Ovary (tissue), 1 donor: ENCODE results near the gene PAK1.

Experiments used
- EP300 ChIP-seq: sonication (generic); formaldehyde crosslinking; IDR thresholded peaks from one replicate; pipeline ENCODE4 v1.6.1; 2017; ENCODE audit warnings: antibody characterized with exemption
- POLR2A ChIP-seq: fragments of 450-650 bp; IDR thresholded peaks from one replicate; pipeline ENCODE4 v1.6.1; 2017; ENCODE audit warnings: antibody characterized with exemption, mild to moderate bottlenecking, moderate library complexity

DNA sequence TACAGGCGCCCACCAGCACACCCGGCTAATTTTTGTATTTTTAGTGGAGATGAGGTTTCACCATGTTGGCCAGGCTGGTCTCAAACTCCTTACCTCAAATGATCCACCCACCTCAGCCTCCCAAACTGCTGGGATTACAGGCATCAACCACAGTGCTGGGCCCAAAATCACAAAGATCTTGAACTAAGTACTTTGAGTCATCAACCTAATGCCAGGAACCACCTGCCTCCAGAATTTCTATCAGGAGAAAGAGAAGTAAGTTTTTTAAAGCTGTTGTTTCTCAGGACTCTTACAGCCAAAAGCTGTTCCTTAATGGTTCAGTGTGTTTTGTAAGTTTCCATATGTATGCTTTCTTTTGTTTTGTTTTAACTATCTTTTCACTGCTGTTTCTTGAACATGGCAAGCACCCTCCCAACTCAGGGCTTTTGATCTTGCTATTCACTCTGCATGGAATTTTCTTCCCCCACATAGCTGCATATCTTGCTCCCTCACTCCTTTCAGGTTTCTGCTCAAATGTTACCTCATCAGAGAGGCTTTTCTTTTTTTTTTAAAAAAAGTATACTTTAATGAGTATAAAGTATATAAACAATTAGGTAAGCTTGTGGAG lies 6.0 kb upstream of the PAK1 start:
- TF ChIP-seq POLR2A (no peak), EP300 (no peak)
